GM23248 (cell line): ENCODE data around the gene PHLDA3.

ENCODE experiments used
- EZH2 ChIP-seq: fragments of 200-600 bp; sonication (generic); IDR thresholded peaks from 2 replicates; pipeline ENCODE4 v1.6.1; 2018; ENCODE audit warnings: antibody characterized with exemption, mild to moderate bottlenecking; ENCODE audit not compliant: insufficient read depth, poor library complexity, severe bottlenecking
- EZH2phosphoT487 ChIP-seq: fragments of 200-600 bp; sonication (generic); IDR thresholded peaks from 2 replicates; pipeline ENCODE4 v1.6.1; 2018; ENCODE audit warnings: antibody characterized with exemption, moderate library complexity, mild to moderate bottlenecking, low read depth; ENCODE audit not compliant: insufficient read depth

GRCh38 chr1:201454608-201455007 lies 14.4 kb downstream of the PHLDA3 start:
- no peak for TF ChIP-seq EZH2phosphoT487
- TF ChIP-seq EZH2, result no peak
